Neural cell (in vitro differentiated cells): Measurements from ENCODE around the gene RPS15. TPM values are rescaled to one million over a fixed set of nuclear protein-coding genes. Genes with fewer than 3 reads are reported as not detected.

Experiments
- H2AFZ ChIP-seq: fragments of 200-600, 300-800 bp; sonication (generic), shearing (Covaris generic); 2 replicates; pipeline ENCODE4 v1.6.0; 2014; ENCODE audit warnings: low read depth, mild to moderate bottlenecking, antibody characterized with exemption, low read length, moderate library complexity
- H3F3A ChIP-seq: fragments of 200-600 bp; shearing (Covaris generic); 2 replicates; pipeline ENCODE4 v1.6.1; 2016; ENCODE audit warnings: mild to moderate bottlenecking, moderate library complexity, mixed read lengths, antibody characterized with exemption, low read length; ENCODE audit not compliant: insufficient read depth, poor library complexity, severe bottlenecking
- H3K27ac ChIP-seq: fragments of 200-600, 300-800 bp; sonication (generic), shearing (Covaris generic); 2 replicates; pipeline ENCODE4 v1.5.1; 2014; ENCODE audit warnings: mild to moderate bottlenecking, low read length, moderate library complexity
- H3K27me3 ChIP-seq: fragments of 300-800, 200-600 bp; sonication (generic), shearing (Covaris generic); 2 replicates; pipeline ENCODE4 v1.6.0; 2014; ENCODE audit warnings: mild to moderate bottlenecking, low read depth, low read length, moderate library complexity; ENCODE audit not compliant: insufficient read depth
- H3K36me3 ChIP-seq: fragments of 300-800, 200-600 bp; sonication (generic), shearing (Covaris generic); 2 replicates; pipeline ENCODE4 v1.5.1; 2014; ENCODE audit warnings: mild to moderate bottlenecking, antibody characterized with exemption, low read length, moderate library complexity; ENCODE audit not compliant: insufficient read depth
- H3K4me2 ChIP-seq: fragments of 300-800, 200-600 bp; sonication (generic), shearing (Covaris generic); 2 replicates; pipeline ENCODE4 v1.6.0; 2014; ENCODE audit warnings: mild to moderate bottlenecking, low read length
- H3K4me3 ChIP-seq: fragments of 300-800, 200-600 bp; sonication (generic), shearing (Covaris generic); 2 replicates; pipeline ENCODE4 v1.5.1; 2014; ENCODE audit warnings: mild to moderate bottlenecking, low read length, moderate library complexity
- H3K79me2 ChIP-seq: fragments of 200-600 bp; shearing (Covaris generic); replicated peaks from 2 replicates; pipeline ENCODE4 v1.6.0; 2014; ENCODE audit warnings: mild to moderate bottlenecking, low read length, moderate library complexity; ENCODE audit not compliant: insufficient read depth
- H3K9ac ChIP-seq: fragments of 300-800, 200-600 bp; sonication (generic), shearing (Covaris generic); 2 replicates; pipeline ENCODE4 v1.6.1; 2016; ENCODE audit warnings: mild to moderate bottlenecking, low read length, mixed read lengths
- H3K9me2 ChIP-seq: fragments of 200-600 bp; shearing (Covaris generic); 2 replicates; pipeline ENCODE4 v1.6.1; 2016; ENCODE audit warnings: mild to moderate bottlenecking, low read length, mixed read lengths; ENCODE audit not compliant: insufficient read depth
- H3K9me3 ChIP-seq: fragments of 200-600, 300-800 bp; sonication (generic), shearing (Covaris generic); 2 replicates; pipeline ENCODE4 v1.6.1; 2016; ENCODE audit warnings: mild to moderate bottlenecking, mixed run types, low read length, moderate library complexity, mixed read lengths
- H4K20me1 ChIP-seq: fragments of 200-600 bp; shearing (Covaris generic); 2 replicates; pipeline ENCODE4 v1.6.1; 2016; ENCODE audit warnings: mild to moderate bottlenecking, mixed run types; ENCODE audit not compliant: insufficient read depth
- CTCF ChIP-seq: fragments of 450-650 bp; IDR thresholded peaks from 2 replicates; pipeline ENCODE4 v1.5.1; 2014; ENCODE audit warnings: antibody characterized with exemption, mild to moderate bottlenecking, moderate library complexity; ENCODE audit not compliant: poor library complexity, severe bottlenecking
- EP300 ChIP-seq: fragments of 450-650 bp; conservative IDR thresholded peaks from 2 replicates; pipeline ENCODE4 v1.6.1; 2014; ENCODE audit warnings: antibody characterized with exemption, mild to moderate bottlenecking, moderate library complexity; ENCODE audit not compliant: poor library complexity, severe bottlenecking
- EZH2 ChIP-seq: fragments of 200-600, 300-800 bp; shearing (Covaris generic), sonication (generic); IDR thresholded peaks from 2 replicates; pipeline ENCODE4 v1.6.1; 2014; ENCODE audit warnings: antibody characterized with exemption, low read length, borderline replicate concordance, mild to moderate bottlenecking; ENCODE audit not compliant: insufficient read depth, poor library complexity, severe bottlenecking
- MXI1 ChIP-seq: fragments of 450-650 bp; conservative IDR thresholded peaks from 2 replicates; pipeline ENCODE4 v1.6.1; 2014; ENCODE audit warnings: antibody characterized with exemption, mild to moderate bottlenecking; ENCODE audit not compliant: poor library complexity, severe bottlenecking
- POLR2AphosphoS5 ChIP-seq: IDR thresholded peaks from 2 replicates; pipeline ENCODE4 v1.6.1; 2012
- RAD21 ChIP-seq: fragments of 450-650 bp; conservative IDR thresholded peaks from 2 replicates; pipeline ENCODE4 v1.6.1; 2014; ENCODE audit warnings: antibody characterized with exemption, mild to moderate bottlenecking, moderate library complexity
- SMC3 ChIP-seq: fragments of 450-650 bp; conservative IDR thresholded peaks from 2 replicates; pipeline ENCODE4 v1.6.1; 2014; ENCODE audit warnings: antibody characterized with exemption, mild to moderate bottlenecking, moderate library complexity; ENCODE audit not compliant: poor library complexity
- TAF1 ChIP-seq: IDR thresholded peaks from 2 replicates; pipeline ENCODE4 v1.6.1; 2012; ENCODE audit warnings: low read depth
- polyA plus RNA-seq: library from polyadenylated mRNA; depleted of rRNA; stranded (reverse); fragments of >200 nt; gene quantifications from 2 replicates; pipeline ENCODE4 v1.2.3, GENCODE V29; 2014
- TF ChIP-seq, protein P1 (sequence below): IDR thresholded peaks from 2 replicates; pipeline ENCODE4 v1.6.1; 2012; ENCODE audit warnings: borderline replicate concordance

The RPS15 gene
- polyA plus RNA-seq, 1 donor from 2014 or later: 591 TPM

- H3K79me2 ChIP-seq: peaks cover 15% of the 10 kb centered on the region
- no peak overlapping the region for H3K4me2 ChIP-seq
- no peak overlapping the region for H2AFZ ChIP-seq
- H3K27ac ChIP-seq: no peak overlapping the region
- H3K9ac ChIP-seq: no peak overlapping the region
- no peak overlapping the region for H3K4me3 ChIP-seq
- no peaks in the 10 kb centered on the region for H3K9me3 ChIP-seq
- H3F3A ChIP-seq: no peaks in the 10 kb centered on the region
- no peaks in the 10 kb centered on the region for H3K9me2 ChIP-seq
- peaks cover 20% of the 10 kb centered on the region for H3K36me3 ChIP-seq
- H4K20me1 ChIP-seq: peaks cover 59% of the 10 kb centered on the region
- no peaks in the 10 kb centered on the region for H3K27me3 ChIP-seq
- TF ChIP-seq EP300 (no peak), RAD21 (no peak), TAF1 (no peak), POLR2AphosphoS5 (no peak), EZH2 (no peak), MXI1 (no peak), SMC3 (no peak), CTCF (no peak)
- TF ChIP-seq, protein P1, sequence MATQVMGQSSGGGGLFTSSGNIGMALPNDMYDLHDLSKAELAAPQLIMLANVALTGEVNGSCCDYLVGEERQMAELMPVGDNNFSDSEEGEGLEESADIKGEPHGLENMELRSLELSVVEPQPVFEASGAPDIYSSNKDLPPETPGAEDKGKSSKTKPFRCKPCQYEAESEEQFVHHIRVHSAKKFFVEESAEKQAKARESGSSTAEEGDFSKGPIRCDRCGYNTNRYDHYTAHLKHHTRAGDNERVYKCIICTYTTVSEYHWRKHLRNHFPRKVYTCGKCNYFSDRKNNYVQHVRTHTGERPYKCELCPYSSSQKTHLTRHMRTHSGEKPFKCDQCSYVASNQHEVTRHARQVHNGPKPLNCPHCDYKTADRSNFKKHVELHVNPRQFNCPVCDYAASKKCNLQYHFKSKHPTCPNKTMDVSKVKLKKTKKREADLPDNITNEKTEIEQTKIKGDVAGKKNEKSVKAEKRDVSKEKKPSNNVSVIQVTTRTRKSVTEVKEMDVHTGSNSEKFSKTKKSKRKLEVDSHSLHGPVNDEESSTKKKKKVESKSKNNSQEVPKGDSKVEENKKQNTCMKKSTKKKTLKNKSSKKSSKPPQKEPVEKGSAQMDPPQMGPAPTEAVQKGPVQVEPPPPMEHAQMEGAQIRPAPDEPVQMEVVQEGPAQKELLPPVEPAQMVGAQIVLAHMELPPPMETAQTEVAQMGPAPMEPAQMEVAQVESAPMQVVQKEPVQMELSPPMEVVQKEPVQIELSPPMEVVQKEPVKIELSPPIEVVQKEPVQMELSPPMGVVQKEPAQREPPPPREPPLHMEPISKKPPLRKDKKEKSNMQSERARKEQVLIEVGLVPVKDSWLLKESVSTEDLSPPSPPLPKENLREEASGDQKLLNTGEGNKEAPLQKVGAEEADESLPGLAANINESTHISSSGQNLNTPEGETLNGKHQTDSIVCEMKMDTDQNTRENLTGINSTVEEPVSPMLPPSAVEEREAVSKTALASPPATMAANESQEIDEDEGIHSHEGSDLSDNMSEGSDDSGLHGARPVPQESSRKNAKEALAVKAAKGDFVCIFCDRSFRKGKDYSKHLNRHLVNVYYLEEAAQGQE: no peak
Observed at GRCh38 chr19:1460033-1460995, 22.1 kb downstream of the RPS15 start.

GRCh38 chr19:1461862-1462261, 23.7 kb downstream of the RPS15 start:
- Histone ChIP-seq H3K27ac (no peak overlapping the region), H3K4me2 (no peak overlapping the region), H2AFZ (no peak overlapping the region), H4K20me1 (peaks cover 46% of the 10 kb centered on the region), H3K36me3 (peaks cover 20% of the 10 kb centered on the region), H3K4me3 (no peak overlapping the region), H3K79me2 (peaks cover 3% of the 10 kb centered on the region), H3K9me2 (no peaks in the 10 kb centered on the region), H3K9me3 (no peaks in the 10 kb centered on the region), H3K27me3 (no peaks in the 10 kb centered on the region), H3K9ac (no peak overlapping the region), H3F3A (no peaks in the 10 kb centered on the region)
- TF ChIP-seq POLR2AphosphoS5 (no peak), CTCF (no peak), MXI1 (no peak), EZH2 (no peak)
